ENCODE results near the gene FDXACB1.

FDXACB1 gene, protein sequence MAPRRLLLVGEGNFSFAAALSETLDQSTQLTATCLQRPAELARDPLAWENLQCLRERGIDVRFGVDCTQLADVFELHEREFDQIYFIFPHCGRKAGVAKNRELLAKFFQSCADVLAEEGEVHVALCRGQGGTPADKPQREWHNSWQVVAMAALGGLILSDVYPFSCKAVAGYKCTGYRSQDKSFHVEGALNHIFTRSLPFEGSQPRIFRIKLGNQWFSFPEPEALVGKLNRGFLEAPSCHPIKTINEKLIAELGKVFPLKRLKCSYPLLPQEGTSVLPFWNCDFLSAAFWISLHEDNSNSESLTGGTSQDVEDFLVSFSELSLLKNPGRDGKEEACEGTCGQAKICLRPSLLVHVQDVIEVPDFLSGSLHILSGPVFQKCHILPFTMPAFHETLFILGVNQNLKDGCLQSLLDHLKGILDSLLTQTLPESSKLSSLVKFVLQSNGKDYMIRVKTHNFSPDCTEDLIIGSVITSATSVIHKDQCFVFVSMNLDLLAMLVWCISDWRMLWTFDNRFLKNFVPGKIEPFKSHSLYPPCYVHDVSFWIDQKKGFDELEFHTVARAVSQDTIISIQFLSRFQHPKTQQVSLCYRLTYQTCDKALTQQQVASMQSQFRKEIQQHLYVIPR
- total RNA-seq = 2.2 to 2.5 reads per million in 2 donors

DNA sequence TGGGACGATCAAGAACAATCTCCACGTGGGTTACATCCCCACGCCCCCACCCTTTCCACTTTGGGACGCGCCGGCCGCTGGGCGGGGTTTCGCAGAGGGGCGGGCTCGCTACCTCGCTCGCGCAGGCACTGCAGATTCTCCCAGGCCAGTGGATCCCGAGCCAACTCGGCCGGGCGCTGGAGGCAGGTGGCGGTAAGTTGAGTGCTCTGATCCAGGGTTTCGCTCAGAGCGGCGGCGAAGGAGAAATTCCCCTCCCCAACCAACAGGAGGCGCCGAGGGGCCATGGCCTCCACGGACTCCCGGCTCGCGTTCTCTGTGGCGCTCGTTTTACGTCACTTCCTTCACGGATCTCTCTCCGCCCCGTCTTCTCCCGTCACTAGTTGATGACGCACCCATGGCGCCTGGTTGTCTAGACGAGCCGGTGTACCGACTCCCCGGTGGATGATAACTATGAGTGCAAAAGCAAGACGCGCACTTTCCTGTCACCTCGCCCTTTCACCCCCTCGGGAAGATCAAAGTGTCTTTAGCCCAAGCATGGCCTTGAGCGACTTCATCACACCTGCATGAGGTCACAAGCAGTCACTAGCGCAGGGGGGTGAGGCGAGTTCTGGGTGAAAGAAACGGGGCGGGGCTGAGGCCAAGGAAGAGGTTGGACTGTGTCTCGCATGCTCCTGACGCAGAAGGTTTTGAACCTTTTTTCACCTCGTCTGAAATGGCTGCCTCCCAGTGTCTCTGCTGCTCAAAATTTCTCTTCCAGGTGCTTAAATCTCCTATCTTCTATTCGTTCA lies at the start of gene FDXACB1, which contains the start of gene CFAP68:
Gene FDXACB1, minus strand, starts transcription at position 317 of the 788 bp plus-strand sequence. Its CDS starts 33 bp downstream, at position 284.
Gene CFAP68, plus strand, starts transcription at position 693 of the 788 bp plus-strand sequence. Its CDS starts 20 bp downstream, at position 713.
- DNase-seq = peak; percentile 82 to 98 (median 93)

DNA sequence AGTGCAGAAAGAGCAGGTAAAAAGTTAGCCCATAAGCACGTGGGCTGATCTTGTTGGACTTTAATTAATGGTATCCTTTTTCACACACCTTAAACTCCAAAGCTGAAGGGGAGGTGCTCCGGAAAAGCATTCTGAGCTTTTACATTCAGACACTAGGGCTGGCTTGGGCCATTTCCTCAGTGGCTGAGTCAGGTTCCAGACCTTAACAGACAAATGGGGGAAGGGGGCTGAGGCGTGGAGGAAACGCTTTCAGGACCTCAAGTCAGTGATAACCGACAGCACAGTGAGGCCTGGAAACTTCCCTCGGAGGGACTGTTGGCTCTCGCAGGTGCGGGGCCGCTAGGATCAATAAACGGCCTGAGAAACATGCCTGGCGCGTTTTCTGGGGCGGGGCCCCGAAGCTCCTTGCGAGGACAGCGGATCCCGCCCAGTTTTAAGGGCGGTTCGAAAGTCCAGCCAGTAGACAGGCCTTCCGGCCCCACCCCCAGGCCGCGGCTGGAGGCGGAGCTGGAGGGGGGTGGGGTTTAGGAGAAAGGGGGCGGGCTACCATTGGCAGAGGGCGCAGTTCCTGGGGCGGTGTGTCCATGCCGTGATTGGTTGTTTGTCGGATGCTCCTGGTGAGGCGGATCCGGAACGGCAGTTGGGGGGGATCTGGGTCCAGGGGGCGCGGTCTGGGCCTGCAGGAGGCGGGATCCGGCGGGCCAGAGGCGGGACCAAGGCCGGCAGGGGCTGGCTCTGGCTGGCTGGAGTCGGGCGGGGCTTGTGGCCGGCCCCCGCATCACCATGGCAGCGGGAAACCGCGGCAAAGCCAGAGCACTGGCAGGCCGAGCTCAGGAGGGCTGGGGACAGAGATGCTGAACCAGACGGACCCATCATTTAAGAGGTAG lies 47.8 kb upstream of the FDXACB1 start:
- peak; percentile 87 to 96 (median 92) for DNase-seq

DNA sequence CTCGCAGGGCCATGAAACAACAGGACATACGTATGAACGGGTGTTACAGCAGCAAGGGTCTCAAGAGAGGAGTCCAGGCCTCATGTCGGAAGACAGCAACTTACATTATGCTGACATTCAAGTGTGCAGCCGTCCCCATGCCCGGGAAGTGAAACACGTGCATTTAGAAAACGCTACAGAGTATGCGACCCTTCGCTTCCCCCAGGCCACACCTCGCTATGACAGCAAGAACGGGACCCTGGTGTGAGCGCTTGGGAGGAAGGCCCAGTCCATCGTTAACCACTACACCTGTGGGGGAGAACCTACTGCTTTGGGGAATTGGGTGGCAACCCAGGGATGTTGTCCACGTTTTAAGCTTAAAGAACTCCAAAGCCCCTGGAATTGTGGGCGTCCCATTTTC lies 47.0 kb upstream of the FDXACB1 start:
- DNase-seq = no peak

DNA sequence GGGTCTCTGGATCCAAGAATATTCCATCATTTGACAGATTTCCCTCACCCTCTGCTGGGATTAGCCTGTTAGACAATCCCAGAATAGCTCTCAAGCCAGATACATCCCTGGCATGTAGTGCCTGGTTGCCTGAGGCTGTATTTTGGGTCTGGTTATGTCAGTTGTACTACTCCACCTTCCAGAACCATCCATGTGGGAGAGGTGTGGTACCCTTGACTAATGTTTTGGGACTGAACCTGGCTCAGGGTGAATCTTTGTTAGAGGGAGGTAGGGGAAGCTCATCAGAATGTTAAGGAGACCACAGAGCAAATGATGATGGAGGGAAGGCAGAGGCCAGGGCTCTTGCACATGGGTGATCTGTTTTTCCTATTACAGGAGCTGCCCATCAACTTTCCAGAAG lies 45.0 kb upstream of the FDXACB1 start:
- no peak for DNase-seq

DNA sequence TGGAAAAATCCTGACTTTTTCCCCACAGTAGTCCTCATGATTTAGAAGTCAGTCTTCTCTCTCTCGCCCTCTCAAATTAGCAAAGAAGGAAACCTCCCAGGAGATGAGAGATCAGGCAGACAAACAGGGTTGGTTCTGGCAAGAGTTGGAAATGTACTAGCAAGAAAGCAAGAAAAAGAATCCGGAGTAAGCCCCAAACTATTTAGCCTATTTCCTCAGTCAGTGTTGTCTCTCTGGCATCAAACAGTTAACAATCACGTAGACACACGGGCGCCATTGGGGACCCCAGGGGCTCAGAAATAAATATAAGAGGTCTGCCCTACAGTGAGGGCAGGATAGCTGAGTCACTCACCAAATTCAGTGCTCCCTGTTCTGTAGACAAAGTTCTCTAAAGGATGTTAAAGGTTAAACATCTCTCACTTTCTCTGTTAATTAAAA lies 44.4 kb upstream of the FDXACB1 start:
- DNase-seq = no peak

DNA sequence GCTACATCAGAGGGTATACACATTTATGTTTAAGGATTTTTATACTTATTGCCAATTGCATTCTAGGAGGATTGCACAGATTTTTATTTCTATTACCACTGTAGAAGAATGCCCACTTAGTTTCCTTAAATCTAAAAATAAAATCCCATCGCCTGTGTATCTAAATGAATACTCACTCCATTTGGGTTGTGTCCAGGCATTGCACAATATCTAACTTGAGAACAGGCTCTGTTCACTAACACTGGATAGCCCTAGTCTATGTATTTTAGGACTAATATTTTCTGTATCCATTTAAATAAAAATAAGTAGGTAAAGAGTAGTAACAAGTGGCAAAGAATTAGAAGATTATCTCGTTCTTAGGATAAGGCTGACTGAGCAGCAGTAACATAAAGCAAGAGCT lies 43.8 kb upstream of the FDXACB1 start:
- no peak for DNase-seq

DNA sequence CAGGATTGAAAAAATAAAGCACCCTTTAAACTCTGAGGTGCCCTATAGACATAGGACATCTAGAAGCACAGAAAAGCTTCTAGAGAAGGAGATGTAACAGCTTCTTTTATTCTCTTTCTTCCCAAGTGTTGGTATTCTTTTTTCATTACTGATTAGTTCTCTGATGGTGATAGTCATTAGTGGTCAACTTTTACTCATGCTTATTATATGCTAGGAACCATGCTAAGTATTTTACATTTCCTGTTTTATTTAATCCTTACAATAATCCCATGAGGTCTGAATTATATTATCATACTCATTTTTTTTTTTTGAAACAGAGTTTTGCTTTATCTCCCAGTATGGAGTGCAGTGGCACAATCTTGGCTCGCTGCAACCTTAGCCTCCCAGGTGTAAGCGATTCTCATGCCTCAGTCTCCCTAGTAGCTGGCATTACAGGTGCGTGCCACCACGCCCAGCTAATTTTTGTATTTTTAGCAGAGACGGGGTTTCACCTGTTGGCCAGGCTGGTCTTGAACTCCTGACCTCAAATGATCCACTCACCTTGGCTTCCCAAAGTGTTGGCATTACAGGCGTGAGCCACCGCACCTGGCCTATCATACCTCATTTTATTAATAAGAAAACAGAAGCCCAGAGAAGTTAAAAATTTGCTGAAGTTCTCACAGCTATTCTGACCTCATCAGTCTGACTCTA lies 42.7 kb upstream of the FDXACB1 start:
- DNase-seq = no peak

DNA sequence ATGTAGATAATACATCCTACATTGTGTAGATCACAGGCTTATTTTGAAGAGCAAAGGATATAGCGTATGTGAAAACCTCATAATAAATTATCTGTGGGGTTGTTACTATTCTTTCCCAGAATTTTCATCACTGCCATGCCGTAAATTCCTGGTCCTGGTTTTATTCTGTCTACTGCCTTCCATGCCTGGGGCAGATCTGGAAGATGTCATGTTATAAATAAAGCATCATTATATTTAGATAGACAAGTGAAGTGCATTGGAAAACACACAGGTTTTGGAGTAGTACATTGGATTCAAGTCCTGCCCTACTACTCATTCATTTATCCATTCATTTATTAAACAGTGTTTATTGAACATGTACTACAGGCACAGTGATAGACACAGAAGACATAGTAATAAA lies 41.9 kb upstream of the FDXACB1 start:
- no peak for DNase-seq

DNA sequence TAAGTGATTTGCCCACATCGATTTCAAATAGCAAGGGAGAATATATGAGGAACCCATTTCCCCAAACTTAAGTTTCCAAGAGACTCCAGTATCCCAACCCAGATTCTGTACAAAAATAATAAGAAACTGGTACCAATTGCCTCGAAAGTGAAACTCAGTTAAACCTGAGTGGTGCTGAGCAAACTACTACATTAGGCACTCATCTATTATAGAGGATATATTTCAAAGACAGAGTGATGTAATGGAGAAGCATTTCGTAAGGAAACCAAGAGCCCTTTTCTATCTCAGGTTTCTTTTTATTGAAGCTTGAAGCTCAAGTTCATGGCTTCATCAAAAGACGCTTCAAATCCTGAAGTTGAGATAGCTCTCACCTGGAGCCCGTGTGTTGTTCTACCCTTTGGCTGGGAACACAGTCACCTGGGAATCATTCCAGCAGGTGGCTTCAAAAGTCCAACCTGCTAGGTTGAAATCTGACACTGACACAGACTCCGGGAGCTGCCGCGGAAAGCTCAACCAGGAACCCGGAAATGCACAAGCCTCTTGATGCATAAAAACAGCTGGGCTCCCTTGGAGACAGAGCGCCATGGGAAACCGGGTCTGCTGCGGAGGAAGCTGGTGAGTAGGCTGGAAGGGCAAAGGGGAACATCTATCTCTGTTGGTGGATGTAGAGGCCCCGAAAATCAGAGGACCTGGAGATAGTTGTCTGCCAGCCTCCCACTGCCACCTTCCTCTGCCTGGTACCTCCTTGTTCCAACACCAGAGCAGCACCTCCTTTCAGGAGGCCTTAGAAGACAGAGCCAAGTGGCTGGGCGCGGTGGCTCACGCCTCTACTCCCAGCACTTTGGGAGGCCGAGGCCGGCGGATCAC lies 39.7 kb upstream of the FDXACB1 start, which contains the start of gene C11orf52:
Gene C11orf52, plus strand, starts transcription at position 524 of the 867 bp plus-strand sequence. Its CDS starts 60 bp downstream, at position 584.
- no peak for DNase-seq

DNA sequence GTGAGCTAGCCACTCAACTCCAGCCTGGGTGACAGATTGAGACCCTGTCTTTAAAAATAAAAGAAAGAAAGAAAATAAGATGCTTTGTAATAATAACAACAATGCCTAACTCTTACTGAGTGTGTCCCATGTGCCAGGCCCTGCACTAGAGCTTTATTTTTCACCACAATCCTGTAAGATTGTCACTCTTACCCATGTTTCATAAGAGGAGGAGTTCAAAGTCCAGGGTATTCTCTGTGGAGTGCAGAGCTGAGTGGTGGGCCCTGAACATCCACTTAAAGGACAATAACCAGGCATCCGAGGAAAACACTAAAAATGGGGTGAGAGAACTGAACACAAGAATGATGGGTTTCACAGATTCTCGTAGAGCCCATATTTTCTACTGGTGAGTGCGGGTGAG lies 38.8 kb upstream of the FDXACB1 start:
- no peak for DNase-seq

DNA sequence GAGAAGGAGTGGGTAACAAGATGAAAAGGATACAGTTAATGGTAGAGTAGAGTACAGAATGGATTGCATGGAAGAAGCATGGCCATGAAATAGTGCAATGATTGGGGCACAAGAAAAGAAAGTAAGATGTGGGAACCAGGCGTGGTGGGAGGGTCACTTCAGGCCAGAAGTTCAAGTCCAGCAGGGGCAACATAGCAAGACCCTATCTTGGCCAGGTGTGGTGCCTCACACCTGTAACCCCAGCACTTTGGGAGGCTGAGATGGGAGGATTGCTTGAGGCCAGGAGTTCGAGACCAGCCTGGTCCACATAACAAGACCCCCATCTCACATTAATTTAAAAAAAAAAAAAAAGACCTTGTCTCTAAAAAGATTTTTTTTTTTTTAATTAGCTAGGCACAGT lies 38.3 kb upstream of the FDXACB1 start:
- no peak for DNase-seq

DNA sequence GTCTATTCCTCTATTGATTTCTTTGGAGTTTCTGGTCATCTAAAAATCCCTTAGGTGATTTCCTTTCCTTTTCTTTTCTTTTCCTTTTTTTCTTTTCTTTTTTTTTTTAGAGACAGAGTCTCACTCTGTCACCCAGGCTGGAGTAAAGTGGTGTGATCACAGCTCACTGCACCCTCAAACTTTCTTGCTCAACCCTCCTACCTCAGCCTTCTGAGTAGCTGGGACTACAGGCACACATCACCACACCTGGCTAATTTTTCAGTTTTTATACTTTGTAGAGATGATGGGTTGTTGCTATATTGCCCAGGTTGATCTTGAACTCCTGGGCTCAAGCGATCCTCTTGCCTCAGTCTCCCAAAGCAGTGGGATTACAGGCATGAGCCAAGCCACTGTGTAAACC lies 37.8 kb upstream of the FDXACB1 start:
- no peak for DNase-seq

DNA sequence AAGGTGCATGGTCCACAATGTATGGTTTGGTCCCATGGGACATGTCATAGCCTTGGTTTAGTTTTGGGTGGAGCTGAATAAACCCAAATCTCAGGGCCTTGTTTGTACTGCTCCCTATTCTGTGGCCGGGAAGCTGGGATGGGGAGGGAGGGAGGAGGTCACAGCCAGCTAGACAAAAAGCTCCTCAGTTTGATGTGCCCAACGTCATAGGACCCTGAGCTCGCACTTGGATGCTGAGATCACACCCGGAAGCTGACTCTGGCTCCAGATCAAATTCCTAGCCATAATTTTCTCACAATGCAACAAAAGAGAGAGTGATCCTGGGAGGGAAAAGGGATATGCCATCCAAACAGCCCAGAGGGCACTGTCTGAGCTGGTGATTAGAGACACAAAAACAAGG lies 35.0 kb upstream of the FDXACB1 start:
- no peak for DNase-seq

DNA sequence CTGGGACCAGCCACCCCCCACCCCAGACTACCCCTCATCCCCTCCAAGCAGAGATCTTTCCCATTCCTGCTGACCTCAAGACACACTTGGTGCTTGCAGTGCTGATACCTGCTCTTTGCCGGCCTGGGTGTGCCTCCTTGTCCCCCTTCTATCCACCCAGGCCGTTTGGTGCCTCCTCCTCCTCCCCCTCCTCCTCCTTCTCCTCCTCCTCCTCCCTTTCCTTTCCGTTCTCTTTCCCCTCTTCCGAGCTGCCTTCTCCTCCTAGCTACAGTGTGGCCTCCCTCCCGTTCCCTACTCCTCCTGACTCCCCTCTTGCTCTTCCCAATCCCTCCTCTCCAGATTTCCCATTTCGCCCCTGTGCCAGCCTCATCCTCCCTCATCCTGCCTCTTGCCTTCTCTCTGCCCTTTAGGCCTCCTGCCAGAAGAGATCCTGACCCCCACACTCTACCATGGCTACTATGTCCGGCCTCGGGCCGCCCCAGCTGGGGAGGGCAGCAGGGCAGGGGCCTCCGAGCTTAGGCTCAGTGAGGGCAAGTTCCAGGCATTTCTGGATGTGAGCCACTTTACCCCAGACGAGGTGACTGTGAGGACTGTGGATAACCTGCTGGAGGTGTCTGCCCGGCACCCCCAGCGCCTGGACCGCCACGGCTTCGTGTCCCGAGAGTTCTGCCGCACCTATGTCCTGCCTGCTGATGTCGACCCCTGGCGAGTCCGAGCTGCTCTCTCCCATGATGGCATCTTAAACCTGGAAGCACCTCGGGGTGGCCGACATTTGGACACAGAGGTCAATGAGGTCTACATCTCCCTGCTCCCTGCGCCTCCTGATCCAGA lies 34.3 kb upstream of the FDXACB1 start:
- no peak for DNase-seq

DNA sequence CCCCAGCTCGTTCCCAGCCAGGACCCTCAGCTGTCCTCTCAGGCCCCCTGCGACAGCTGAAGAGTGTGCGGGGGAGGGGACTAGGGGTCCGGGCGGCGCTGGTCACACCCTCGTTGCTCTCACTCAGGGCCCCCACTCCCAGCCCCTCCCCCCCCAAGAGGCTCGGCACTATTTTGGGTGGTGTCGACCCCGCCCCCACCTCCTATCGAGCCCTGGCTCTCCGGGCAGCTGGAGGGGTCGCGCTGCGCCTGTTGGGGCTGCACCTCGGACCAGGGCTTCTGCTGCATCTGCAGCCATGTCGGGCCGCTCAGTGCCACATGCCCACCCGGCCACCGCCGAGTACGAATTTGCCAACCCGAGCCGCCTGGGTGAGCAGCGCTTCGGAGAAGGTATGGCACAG lies 33.6 kb upstream of the FDXACB1 start, which contains the start of gene HSPB2:
Gene HSPB2, plus strand, starts transcription at position 200 of the 400 bp plus-strand sequence. Its CDS starts 96 bp downstream, at position 296.
- DNase-seq = no peak

DNA sequence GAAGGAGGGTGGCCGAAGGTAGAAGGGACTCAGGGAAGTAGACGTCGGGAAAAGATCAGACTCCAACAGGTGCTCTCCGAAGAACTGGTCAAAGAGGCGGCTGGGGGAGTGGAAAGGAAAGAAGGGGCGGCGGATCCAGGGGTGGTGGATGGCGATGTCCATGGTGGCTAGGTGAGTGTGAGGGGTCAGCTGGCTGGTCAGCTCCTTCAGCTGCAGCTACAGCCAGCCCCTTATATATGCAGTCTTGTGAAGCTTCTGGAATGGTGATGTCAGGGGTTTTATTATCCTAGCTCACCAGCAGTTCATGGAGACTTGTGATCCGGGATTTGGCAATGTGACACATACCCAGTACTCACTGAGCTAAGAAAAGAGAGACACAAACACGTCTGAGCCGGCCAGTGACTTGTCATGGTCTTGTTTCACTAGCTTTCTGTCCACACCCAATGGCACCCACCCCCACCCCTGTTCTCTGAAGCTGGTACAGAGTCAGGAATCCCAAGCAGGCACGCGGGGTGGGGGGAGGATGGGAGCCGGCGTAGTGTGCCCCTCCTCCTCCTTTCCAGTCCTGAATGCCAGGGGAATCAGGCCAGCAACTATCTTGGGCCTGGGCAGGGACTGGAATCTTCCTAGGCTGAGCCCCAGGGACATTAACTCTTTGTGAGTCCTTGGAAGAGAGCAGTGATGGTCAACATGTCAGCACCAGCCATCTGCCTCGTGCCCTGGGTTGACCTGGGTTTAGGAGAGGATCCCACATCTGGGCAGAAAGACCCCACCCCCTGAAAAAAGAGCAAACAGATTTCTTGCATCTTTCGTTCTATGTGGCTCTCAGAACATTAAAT lies 32.8 kb upstream of the FDXACB1 start, which contains the start of gene CRYAB:
Gene CRYAB, minus strand, starts transcription at position 208 of the 839 bp plus-strand sequence. Its CDS starts 46 bp downstream, at position 162.
- DNase-seq = no peak

DNA sequence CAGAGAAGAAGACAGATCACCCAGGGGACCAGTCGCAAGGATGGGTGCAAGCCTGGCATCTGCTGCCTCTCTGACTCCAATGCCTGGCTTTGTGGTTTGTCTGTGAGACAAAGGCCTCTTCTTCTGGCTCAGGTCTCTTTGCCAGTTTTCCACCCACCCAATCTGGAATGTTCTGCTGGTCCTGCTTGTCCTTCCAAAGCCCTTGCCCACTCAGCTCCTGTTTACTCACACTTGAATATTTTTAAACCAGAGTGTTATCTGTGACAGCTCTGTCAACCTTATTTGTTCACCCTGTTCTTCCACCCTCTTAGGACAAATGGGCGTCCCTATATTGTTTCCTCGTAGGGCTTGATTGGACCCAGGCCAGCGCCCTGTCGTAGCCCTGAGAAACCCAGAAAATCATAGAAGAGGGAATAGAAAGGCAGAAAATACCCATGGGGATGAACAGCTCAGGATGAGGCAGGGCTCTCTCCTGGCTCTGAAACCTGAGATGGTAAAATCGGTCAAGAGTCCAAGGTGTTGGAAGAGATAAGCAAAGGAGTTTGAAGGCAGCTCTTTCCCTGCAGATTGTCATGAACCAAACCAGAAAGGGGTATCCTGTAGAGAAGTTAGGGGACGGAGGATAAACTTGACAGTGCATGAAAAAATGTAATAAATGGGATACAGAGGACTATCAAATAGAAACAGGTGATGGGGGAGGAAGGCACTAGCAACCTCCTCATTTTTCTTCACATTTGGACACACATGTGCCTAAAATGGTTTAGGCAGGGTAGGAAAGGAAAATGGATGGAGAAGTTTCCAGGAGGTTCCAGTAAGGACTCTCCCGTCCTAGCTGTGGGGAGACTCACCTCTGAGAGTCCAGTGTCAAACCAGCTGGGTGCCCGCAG lies 32.0 kb upstream of the FDXACB1 start:
- no peak for DNase-seq
